A549 (cell line): ENCODE results near the gene NME2. TPM values are rescaled to one million over a fixed set of nuclear protein-coding genes. Genes with fewer than 3 reads are reported as not detected.

Experiments
- ATAC-seq, 2 experiments: fragments of 200-7000 bp in 1 of 2; fragments of >200 bp in 1 of 2; cut with Nextera tagmentation in 1 of 2; cut with Tn5 transposase in 1 of 2; 3 replicates each; pipeline versions ENCODE4 v1.8.0 to v1.9.1; 2018 to 2020; ENCODE audit warnings: mild to moderate bottlenecking in 1 of 2, moderate library complexity in 1 of 2
- CTCF ChIA-PET: fragments of 300-600 bp; sonication (Branson Sonifier 250); formaldehyde crosslinking; extraction: SDS; loops from one replicate; lab custom pipeline; 2021; ENCODE audit warnings: antibody characterized with exemption, inconsistent platforms; lab: Yijun Ruan, JAX
- POLR2A ChIA-PET: fragments of 350-600 bp; formaldehyde crosslinking; extraction: SDS; loops from one replicate; lab custom pipeline; 2021; ENCODE audit warnings: antibody characterized with exemption, inconsistent platforms; lab: Yijun Ruan, JAX
- DNase-seq, 2 experiments: peaks; one replicate each; pipeline versions ENCODE4 v3.0.0 to v3.0.0-alpha.2; 2011 to 2016; ENCODE audit warnings: low read depth in 1 of 2, low spot score in 1 of 2
- FAIRE-seq: peaks from 2 replicates; lab custom pipeline; 2011; peaks lifted over from hg19 to GRCh38; lab: Jason Lieb, UNC
- H3K27ac ChIP-seq, 2 experiments: fragments of >200 bp; sonication (Bioruptor Twin); formaldehyde crosslinking; 3 replicates each; pipeline ENCODE4 v1.5.1; 2016 to 2017
- H3K4me1 ChIP-seq: fragments of >200 bp; sonication (Bioruptor Twin); formaldehyde crosslinking; 3 replicates; pipeline ENCODE4 v1.6.1; 2016
- H3K4me2 ChIP-seq: fragments of >200 bp; sonication (Bioruptor Twin); formaldehyde crosslinking; 3 replicates; pipeline ENCODE4 v1.6.1; 2016
- H3K4me3 ChIP-seq: fragments of >200 bp; sonication (Bioruptor Twin); formaldehyde crosslinking; 3 replicates; pipeline ENCODE4 v1.5.1; 2016
- H3K9me3 ChIP-seq: fragments of >200 bp; sonication (Bioruptor Twin); formaldehyde crosslinking; 3 replicates; pipeline ENCODE4 v1.6.1; 2016
- CBX8 ChIP-seq: fragments of 200-600 bp; sonication (generic); IDR thresholded peaks from 2 replicates; pipeline ENCODE4 v1.6.1; 2016
- CHD2 ChIP-seq: fragments of 150-350 bp; IDR thresholded peaks from 2 replicates; pipeline ENCODE4 v1.6.1; 2014; ENCODE audit warnings: low read length; ENCODE audit not compliant: partially characterized antibody
- ESRRA ChIP-seq: fragments of 150-350 bp; IDR thresholded peaks from 2 replicates; pipeline ENCODE4 v1.6.1; 2014; ENCODE audit warnings: mild to moderate bottlenecking, low read length, borderline replicate concordance
- FOSL2 ChIP-seq, 2 experiments: fragments of 450-650 bp in 1 of 2; fragments of >200 bp in 1 of 2; sonication (Bioruptor Twin) in 1 of 2; formaldehyde crosslinking; IDR thresholded peaks; 2 replicates each; pipeline versions ENCODE4 v1.5.0 to v1.6.1; 2016 to 2020; ENCODE audit warnings: mild to moderate bottlenecking in 1 of 2, moderate library complexity in 1 of 2
- HDAC2 ChIP-seq: fragments of 200-600 bp; sonication (generic); IDR thresholded peaks from 2 replicates; pipeline ENCODE4 v1.6.1; 2016
- HMGXB4 ChIP-seq: fragments of 250-450 bp; sonication (Bioruptor Pico); IDR thresholded peaks from 2 replicates; pipeline ENCODE4 v1.5.0; 2021; ENCODE audit warnings: mild to moderate bottlenecking, moderate library complexity, borderline replicate concordance
- JUN ChIP-seq, 2 experiments: fragments of >200 bp; sonication (Bioruptor Twin); formaldehyde crosslinking; IDR thresholded peaks; 2 replicates in 1 of 2; 3 replicates in 1 of 2; pipeline ENCODE4 v1.6.1; 2016 to 2017
- JUNB ChIP-seq: fragments of >200 bp; sonication (Bioruptor Twin); formaldehyde crosslinking; IDR thresholded peaks from 2 replicates; pipeline ENCODE4 v1.6.1; 2016
- PHF8 ChIP-seq: fragments of 200-600 bp; sonication (generic); IDR thresholded peaks from 2 replicates; pipeline ENCODE4 v1.6.1; 2016; ENCODE audit warnings: low read depth, mild to moderate bottlenecking, antibody characterized with exemption, moderate library complexity, borderline replicate concordance
- POLR2A ChIP-seq: IDR thresholded peaks from 2 replicates; pipeline ENCODE4 v1.6.1; 2012; ENCODE audit warnings: mild to moderate bottlenecking, low read length
- POLR2AphosphoS2 ChIP-seq: conservative IDR thresholded peaks from 2 replicates; pipeline ENCODE4 v1.6.1; 2012; ENCODE audit warnings: low read length, improper control_type of control experiment, inconsistent platforms
- RARB ChIP-seq: fragments of 250-450 bp; sonication (Bioruptor Pico); IDR thresholded peaks from 2 replicates; pipeline ENCODE4 v1.8.0; 2021; ENCODE audit warnings: mild to moderate bottlenecking, moderate library complexity
- RFX5 ChIP-seq: fragments of 450-650 bp; IDR thresholded peaks from 2 replicates; pipeline ENCODE4 v1.7.1; 2014; ENCODE audit warnings: antibody characterized with exemption, mild to moderate bottlenecking, moderate library complexity
- TFCP2L1 ChIP-seq: fragments of 250-450 bp; sonication (Bioruptor Pico); IDR thresholded peaks from 2 replicates; pipeline ENCODE4 v1.5.0; 2021; ENCODE audit warnings: mild to moderate bottlenecking
- TP53 ChIP-seq: fragments of 250-450 bp; sonication (Bioruptor Pico); IDR thresholded peaks from 2 replicates; pipeline ENCODE4 v1.5.0; 2021; ENCODE audit warnings: mild to moderate bottlenecking, moderate library complexity
- ZFP36 ChIP-seq: fragments of 450-650 bp; IDR thresholded peaks from 2 replicates; pipeline ENCODE4 v1.6.1; 2014; ENCODE audit warnings: borderline replicate concordance; ENCODE audit not compliant: partially characterized antibody
- ZSCAN20 ChIP-seq: fragments of 250-450 bp; sonication (Bioruptor Pico); IDR thresholded peaks from 2 replicates; pipeline ENCODE4 v1.8.0; 2022; ENCODE audit warnings: mild to moderate bottlenecking, moderate library complexity
- WGBS: methylation state at CpG from one replicate; pipeline ENCODE4 v1.1.6; 2017; ENCODE audit errors: missing lambda C conversion rate; 5-methylcytosine and 5-hydroxymethylcytosine counted together
- polyA plus RNA-seq, 4 experiments: library from polyadenylated mRNA; depleted of rRNA in 3 of 4; stranded (reverse); fragments of >200 nt; fragmentation: RNase III in 1 of 4; extraction: RNeasy Plus Mini Kit Qiagen cat#74134 plus additional on column Dnase treatment in 1 of 4; gene quantifications; 2 replicates in 3 of 4; 3 replicates in 1 of 4; pipeline ENCODE4 v1.2.3, GENCODE V29; 2011 to 2017
- TF ChIP-seq, protein P1 (sequence below): fragments of 200-600 bp; sonication (generic); IDR thresholded peaks from 2 replicates; pipeline ENCODE4 v1.6.1; 2016; ENCODE audit warnings: antibody characterized with exemption, mild to moderate bottlenecking, moderate library complexity
- TF ChIP-seq, protein P2 (sequence below): IDR thresholded peaks from 2 replicates; pipeline ENCODE4 v1.6.1; 2012
- TF ChIP-seq, protein P3 (sequence below): fragments of 150-350 bp; IDR thresholded peaks from 2 replicates; pipeline ENCODE4 v1.6.1; 2014; ENCODE audit warnings: low read depth, mild to moderate bottlenecking, low read length
- TF ChIP-seq, protein P4 (sequence below): IDR thresholded peaks from 2 replicates; pipeline ENCODE4 v1.6.1; 2012; ENCODE audit warnings: low read depth, borderline replicate concordance

The NME2 gene
- polyA plus RNA-seq, 2 of the 4 experiments (the other 2 are of a cell fraction), result 1,425 to 1,862 TPM

- TF ChIP-seq JUN (IDR thresholded peaks at IDR 0.05) (peak in 1 of 2 experiments; percentile 15; a peak in 1 of 5 replicates), JUNB (no peak), RFX5 (no peak)
- TF ChIP-seq, protein P1, sequence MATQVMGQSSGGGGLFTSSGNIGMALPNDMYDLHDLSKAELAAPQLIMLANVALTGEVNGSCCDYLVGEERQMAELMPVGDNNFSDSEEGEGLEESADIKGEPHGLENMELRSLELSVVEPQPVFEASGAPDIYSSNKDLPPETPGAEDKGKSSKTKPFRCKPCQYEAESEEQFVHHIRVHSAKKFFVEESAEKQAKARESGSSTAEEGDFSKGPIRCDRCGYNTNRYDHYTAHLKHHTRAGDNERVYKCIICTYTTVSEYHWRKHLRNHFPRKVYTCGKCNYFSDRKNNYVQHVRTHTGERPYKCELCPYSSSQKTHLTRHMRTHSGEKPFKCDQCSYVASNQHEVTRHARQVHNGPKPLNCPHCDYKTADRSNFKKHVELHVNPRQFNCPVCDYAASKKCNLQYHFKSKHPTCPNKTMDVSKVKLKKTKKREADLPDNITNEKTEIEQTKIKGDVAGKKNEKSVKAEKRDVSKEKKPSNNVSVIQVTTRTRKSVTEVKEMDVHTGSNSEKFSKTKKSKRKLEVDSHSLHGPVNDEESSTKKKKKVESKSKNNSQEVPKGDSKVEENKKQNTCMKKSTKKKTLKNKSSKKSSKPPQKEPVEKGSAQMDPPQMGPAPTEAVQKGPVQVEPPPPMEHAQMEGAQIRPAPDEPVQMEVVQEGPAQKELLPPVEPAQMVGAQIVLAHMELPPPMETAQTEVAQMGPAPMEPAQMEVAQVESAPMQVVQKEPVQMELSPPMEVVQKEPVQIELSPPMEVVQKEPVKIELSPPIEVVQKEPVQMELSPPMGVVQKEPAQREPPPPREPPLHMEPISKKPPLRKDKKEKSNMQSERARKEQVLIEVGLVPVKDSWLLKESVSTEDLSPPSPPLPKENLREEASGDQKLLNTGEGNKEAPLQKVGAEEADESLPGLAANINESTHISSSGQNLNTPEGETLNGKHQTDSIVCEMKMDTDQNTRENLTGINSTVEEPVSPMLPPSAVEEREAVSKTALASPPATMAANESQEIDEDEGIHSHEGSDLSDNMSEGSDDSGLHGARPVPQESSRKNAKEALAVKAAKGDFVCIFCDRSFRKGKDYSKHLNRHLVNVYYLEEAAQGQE, result peak; percentile 79
These were observed 46.5 kb upstream of the NME2 start (continued) for GRCh38 chr17:51119415-51120356.

GRCh38 chr17:51120357-51120738, 45.9 kb upstream of the NME2 start:
- peak; percentile 32 to 45 for ATAC-seq
- 3% methylated on average over 20 of the region's 42 CpGs for WGBS
- POLR2A ChIA-PET, result interaction anchor here (0.6 to 4.2 kb wide), 17 partner anchors 11 to 254 kb away, joined by 3 to 41 read pairs (median 5); partner anchors contain the start of genes MBTD1, NME1, NME2 and TOB1
- FAIRE-seq, result no peak
- peak; percentile 55 to 56 for DNase-seq
- Histone ChIP-seq H3K9me3 (no peaks in the 10 kb centered on the region), H3K4me1 (peaks cover 40% of the 10 kb centered on the region), H3K27ac (peak overlapping the region; percentile 90 to 91), H3K4me2 (peak overlapping the region; percentile 80), H3K4me3 (peak overlapping the region; percentile 77)
- TF ChIP-seq HDAC2, result no peak
- TF ChIP-seq POLR2AphosphoS2, result no peak
- TF ChIP-seq PHF8, result peak; percentile 94
- CTCF ChIA-PET, result interaction anchor here (0.7 to 12.1 kb wide), 9 partner anchors 11 to 415 kb away, joined by 3 to 119 read pairs (median 5); partner anchors contain the start of gene NME1

DNA sequence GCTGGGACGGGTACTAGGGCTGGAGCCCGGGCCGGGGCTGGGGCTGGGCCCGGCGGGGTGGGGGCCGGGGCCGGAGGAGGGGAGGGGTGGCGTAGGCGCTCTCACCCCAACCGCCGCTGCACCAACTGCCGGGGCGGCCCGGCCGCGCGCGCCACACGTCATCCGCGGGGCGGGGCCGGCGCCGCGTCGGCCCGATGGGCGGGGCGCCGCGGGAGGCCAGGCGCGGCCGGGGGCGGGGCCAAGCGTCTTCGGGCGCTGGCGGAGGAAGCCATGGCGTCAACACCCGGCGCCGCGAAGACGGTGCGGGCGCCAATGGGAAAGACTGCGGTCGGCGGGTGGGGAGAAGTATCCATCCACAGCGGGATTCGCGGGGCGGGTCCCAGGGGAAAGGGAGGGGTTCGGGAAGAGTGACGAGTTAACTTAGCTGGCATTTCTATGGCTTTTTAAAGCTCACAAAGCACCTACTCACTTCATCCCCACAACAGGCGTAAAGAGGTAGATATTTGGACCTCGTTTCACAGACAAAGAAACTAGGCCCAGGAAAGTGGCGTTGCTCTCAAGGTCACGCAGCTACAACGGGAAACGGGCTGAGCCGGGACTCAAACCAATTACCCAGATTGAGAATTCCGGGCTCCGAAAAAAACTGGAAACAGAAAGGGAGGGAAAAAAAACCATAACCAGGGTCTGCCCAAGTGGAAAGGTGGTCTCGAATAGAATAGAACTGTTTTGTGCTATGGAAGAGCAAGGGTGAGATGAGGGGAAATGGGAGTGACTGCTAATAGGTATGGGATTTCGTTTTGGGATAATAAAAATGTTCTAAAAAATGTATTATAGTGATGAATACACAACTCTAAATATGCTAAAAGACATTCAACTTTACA, 45.2 kb upstream of the NME2 start, which contains the start of gene SPAG9:
SPAG9 (minus strand) TSS at position 130 of the 881 bp plus-strand sequence. CDS start 212 bp downstream, outside the sequence.
- FAIRE-seq (no peak), DNase-seq (peak; percentile 97), ATAC-seq (peak; percentile 80 to 82)
- ChIA-PET POLR2A (interaction anchor here (0.6 to 4.2 kb wide), 18 partner anchors 10 to 255 kb away, joined by 3 to 41 read pairs (median 4); partner anchors contain the start of genes MBTD1, NME1, NME2 and TOB1), CTCF (interaction anchor here (0.7 to 12.1 kb wide), 11 partner anchors 10 to 415 kb away, joined by 3 to 119 read pairs (median 4); partner anchors contain the start of gene NME1)
- H3K9me3 ChIP-seq, result no peaks in the 10 kb centered on the region
- H3K4me1 ChIP-seq, result peaks cover 46% of the 10 kb centered on the region
- 1% methylated on average over 19 of the region's 68 CpGs for WGBS
- H3K27ac ChIP-seq, result peak within 1 kb of the TSS; percentile 91 to 92
- H3K4me2 ChIP-seq, result peak within 1 kb of the TSS; percentile 92
- H3K4me3 ChIP-seq, result peak within 1 kb of the TSS; percentile 77
- no peak for TF ChIP-seq FOSL2 (IDR thresholded peaks at IDR 0.05)
- peak; percentile 29 for TF ChIP-seq FOSL2 (CRISPR knock-in tag; IDR thresholded peaks at IDR 0.05)
- TF ChIP-seq ESRRA, result peak; percentile 76; the same call in 1 of the 2 replicates
- TF ChIP-seq PHF8, result peak; percentile 75
- TF ChIP-seq TFCP2L1, result peak; percentile 83; the same call in 1 of the 2 replicates
- peak; percentile 46 for TF ChIP-seq POLR2A
- peak; percentile 94 for TF ChIP-seq RARB (CRISPR knock-in tag)
- TF ChIP-seq, protein P2, sequence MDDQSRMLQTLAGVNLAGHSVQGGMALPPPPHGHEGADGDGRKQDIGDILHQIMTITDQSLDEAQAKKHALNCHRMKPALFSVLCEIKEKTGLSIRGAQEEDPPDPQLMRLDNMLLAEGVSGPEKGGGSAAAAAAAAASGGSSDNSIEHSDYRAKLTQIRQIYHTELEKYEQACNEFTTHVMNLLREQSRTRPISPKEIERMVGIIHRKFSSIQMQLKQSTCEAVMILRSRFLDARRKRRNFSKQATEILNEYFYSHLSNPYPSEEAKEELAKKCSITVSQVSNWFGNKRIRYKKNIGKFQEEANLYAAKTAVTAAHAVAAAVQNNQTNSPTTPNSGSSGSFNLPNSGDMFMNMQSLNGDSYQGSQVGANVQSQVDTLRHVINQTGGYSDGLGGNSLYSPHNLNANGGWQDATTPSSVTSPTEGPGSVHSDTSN, result peak; percentile 54
- no peak for TF ChIP-seq CBX8
- TF ChIP-seq HMGXB4 (CRISPR knock-in tag), result no peak; the same call in none of the 2 replicates
- TF ChIP-seq, protein P3, sequence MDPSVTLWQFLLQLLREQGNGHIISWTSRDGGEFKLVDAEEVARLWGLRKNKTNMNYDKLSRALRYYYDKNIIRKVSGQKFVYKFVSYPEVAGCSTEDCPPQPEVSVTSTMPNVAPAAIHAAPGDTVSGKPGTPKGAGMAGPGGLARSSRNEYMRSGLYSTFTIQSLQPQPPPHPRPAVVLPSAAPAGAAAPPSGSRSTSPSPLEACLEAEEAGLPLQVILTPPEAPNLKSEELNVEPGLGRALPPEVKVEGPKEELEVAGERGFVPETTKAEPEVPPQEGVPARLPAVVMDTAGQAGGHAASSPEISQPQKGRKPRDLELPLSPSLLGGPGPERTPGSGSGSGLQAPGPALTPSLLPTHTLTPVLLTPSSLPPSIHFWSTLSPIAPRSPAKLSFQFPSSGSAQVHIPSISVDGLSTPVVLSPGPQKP, result no peak
- TF ChIP-seq ZSCAN20 (CRISPR knock-in tag), result no peak
- TF ChIP-seq, protein P4, sequence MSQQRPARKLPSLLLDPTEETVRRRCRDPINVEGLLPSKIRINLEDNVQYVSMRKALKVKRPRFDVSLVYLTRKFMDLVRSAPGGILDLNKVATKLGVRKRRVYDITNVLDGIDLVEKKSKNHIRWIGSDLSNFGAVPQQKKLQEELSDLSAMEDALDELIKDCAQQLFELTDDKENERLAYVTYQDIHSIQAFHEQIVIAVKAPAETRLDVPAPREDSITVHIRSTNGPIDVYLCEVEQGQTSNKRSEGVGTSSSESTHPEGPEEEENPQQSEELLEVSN, result 0 out of 2 replicates have a peak, but pooled peaks have one; percentile 14
- peak; percentile 54 for TF ChIP-seq CHD2
- TF ChIP-seq RFX5, result no peak
- TF ChIP-seq ZFP36, result no peak
- peak; percentile 93; the same call in 1 of the 2 replicates for TF ChIP-seq TP53 (CRISPR knock-in tag)
